Esophagus squamous epithelium (tissue), 4 donors: ENCODE data around the gene KIF17.

Experiments
- POLR2A ChIP-seq, 4 donors: fragments of 450-650 bp; IDR thresholded peaks; one replicate each; pipeline ENCODE4 v1.6.1; 2017; ENCODE audit warnings: antibody characterized with exemption in 4 of 4, mild to moderate bottlenecking in 4 of 4, moderate library complexity in 3 of 4
- TF ChIP-seq, protein P1 (sequence below), 6 experiments: fragments of 450-650 bp in 4 of 6; fragments of 200-600 bp in 2 of 6; sonication (generic) in 2 of 6; IDR thresholded peaks; one replicate each; pipeline ENCODE4 v1.5.1; 2016 to 2019; ENCODE audit warnings: antibody characterized with exemption in 6 of 6, mild to moderate bottlenecking in 4 of 6, moderate library complexity in 4 of 6

DNA sequence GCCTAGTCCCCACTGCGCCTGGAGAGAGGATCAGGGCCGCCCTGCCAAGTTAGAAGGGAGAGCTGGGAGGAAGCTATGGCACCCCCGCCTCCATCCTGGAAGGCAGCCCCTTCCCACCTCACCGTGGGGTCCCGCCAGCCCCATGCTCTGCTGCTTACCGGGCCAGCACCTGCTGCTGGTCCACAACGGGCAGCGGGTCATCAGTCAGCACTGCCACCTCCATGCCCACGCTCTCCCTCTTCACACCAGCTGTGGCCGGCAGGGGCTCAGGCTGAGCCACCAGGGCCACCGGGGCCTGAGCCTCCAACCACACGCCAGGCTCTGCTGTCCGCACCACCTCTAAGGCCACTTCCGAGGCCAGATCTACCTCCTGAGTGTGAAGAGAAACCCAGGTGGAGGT lies 33.2 kb downstream of the KIF17 start:
- TF ChIP-seq POLR2A (IDR thresholded peaks at IDR 0.05) = no peak
- TF ChIP-seq, protein P1, sequence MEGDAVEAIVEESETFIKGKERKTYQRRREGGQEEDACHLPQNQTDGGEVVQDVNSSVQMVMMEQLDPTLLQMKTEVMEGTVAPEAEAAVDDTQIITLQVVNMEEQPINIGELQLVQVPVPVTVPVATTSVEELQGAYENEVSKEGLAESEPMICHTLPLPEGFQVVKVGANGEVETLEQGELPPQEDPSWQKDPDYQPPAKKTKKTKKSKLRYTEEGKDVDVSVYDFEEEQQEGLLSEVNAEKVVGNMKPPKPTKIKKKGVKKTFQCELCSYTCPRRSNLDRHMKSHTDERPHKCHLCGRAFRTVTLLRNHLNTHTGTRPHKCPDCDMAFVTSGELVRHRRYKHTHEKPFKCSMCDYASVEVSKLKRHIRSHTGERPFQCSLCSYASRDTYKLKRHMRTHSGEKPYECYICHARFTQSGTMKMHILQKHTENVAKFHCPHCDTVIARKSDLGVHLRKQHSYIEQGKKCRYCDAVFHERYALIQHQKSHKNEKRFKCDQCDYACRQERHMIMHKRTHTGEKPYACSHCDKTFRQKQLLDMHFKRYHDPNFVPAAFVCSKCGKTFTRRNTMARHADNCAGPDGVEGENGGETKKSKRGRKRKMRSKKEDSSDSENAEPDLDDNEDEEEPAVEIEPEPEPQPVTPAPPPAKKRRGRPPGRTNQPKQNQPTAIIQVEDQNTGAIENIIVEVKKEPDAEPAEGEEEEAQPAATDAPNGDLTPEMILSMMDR (IDR thresholded peaks at IDR 0.05) = no peak
